Activated B cell treated with CpG ODN at 0.5 μM for 24 hours (primary cell): Measurements from ENCODE around the gene HS3ST1. TPM values are rescaled to one million over a fixed set of nuclear protein-coding genes. Genes with fewer than 3 reads are reported as not detected.
A peak's percentile ranks its signal among the peaks of the same experiment; 100 is the strongest.

Source experiments
- ATAC-seq: fragments of 200-7000 bp; cut with Tn5 transposase; one replicate; pipeline ENCODE4 v1.10.0; 2021; ENCODE audit warnings: low read depth, mild to moderate bottlenecking, moderate library complexity
- CTCF ChIA-PET: fragments of 350-600 bp; sonication (Branson Sonifier 250); formaldehyde crosslinking; loops from one replicate; lab custom pipeline; 2021; ENCODE audit warnings: antibody characterized with exemption; lab: Charles Lee
- POLR2A ChIA-PET: fragments of 350-600 bp; sonication (Branson Sonifier 250); formaldehyde crosslinking; loops from one replicate; lab custom pipeline; 2021; ENCODE audit warnings: antibody characterized with exemption; lab: Charles Lee
- DNase-seq: peaks from one replicate; pipeline ENCODE4 v3.0.0; 2022
- H3K27ac Mint-ChIP-seq: one replicate; pipeline ENCODE4 v1.8.0; 2020; ENCODE audit warnings: mixed read lengths
- H3K27me3 Mint-ChIP-seq: one replicate; pipeline ENCODE4 v1.8.0; 2021; ENCODE audit warnings: mixed read lengths
- H3K36me3 Mint-ChIP-seq: one replicate; pipeline ENCODE4 v1.8.0; 2021; ENCODE audit warnings: low read depth, mixed read lengths
- H3K4me1 Mint-ChIP-seq: one replicate; pipeline ENCODE4 v1.8.0; 2021; ENCODE audit warnings: mixed read lengths
- H3K4me3 Mint-ChIP-seq: one replicate; pipeline ENCODE4 v1.8.0; 2020; ENCODE audit warnings: mild to moderate bottlenecking, mixed read lengths
- H3K9me3 Mint-ChIP-seq: one replicate; pipeline ENCODE4 v1.8.0; 2020; ENCODE audit warnings: mixed read lengths
- intact Hi-C: fragments of 100-400 bp; cut with micrococcal nuclease; formaldehyde crosslinking; loops from one replicate; pipeline ENCODE4 v1.15.1; 2024
- total RNA-seq: library from RNA; stranded (reverse); gene quantifications from 2 replicates; pipeline ENCODE4 v1.2.3, GENCODE V29; 2022
- TF ChIP-seq, protein P1 (sequence below): fragments of 200-600 bp; IDR thresholded peaks from one replicate; pipeline ENCODE4 v1.8.0; 2022; ENCODE audit warnings: antibody characterized with exemption, mild to moderate bottlenecking

The HS3ST1 gene
- total RNA-seq, 1 donor from 2014 or later, result 2.1 TPM

DNA sequence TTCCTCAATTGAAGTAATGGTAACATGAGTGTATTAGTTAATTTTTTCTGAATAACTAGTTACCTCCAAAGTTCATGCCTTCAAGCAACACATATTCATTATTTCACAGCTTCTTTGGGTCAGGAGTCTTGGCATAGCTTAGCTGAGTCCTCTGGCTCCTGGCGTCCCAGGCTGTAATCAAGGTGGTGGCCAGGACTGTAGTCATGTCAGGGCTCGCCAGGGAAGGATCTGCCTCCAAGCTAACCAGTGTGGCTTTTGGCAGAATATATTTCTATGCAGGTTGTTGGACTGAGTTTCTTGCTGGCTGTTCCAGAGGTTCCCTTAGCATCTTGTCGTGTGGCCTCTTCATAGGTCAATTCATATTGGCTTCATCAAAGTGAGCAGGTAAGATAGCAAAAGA is 10.0 kb upstream of the HS3ST1 start:
- Mint-ChIP-seq H3K4me1 (peaks cover 58% of the 10 kb centered on the region), H3K9me3 (no peaks in the 10 kb centered on the region), H3K4me3 (no peak overlapping the region), H3K36me3 (peaks cover 15% of the 10 kb centered on the region), H3K27ac (no peak overlapping the region), H3K27me3 (no peaks in the 10 kb centered on the region)
- no peak for DNase-seq
- CTCF ChIA-PET, result interaction anchor here (1.2 kb wide), 1 partner anchor 9 kb away, joined by 3 read pairs; no protein-coding TSS in a partner anchor
- no peak for ATAC-seq
- intact Hi-C loops, result no loop called here
- TF ChIP-seq, protein P1, sequence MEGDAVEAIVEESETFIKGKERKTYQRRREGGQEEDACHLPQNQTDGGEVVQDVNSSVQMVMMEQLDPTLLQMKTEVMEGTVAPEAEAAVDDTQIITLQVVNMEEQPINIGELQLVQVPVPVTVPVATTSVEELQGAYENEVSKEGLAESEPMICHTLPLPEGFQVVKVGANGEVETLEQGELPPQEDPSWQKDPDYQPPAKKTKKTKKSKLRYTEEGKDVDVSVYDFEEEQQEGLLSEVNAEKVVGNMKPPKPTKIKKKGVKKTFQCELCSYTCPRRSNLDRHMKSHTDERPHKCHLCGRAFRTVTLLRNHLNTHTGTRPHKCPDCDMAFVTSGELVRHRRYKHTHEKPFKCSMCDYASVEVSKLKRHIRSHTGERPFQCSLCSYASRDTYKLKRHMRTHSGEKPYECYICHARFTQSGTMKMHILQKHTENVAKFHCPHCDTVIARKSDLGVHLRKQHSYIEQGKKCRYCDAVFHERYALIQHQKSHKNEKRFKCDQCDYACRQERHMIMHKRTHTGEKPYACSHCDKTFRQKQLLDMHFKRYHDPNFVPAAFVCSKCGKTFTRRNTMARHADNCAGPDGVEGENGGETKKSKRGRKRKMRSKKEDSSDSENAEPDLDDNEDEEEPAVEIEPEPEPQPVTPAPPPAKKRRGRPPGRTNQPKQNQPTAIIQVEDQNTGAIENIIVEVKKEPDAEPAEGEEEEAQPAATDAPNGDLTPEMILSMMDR, result no peak
- POLR2A ChIA-PET, result no interaction called here

DNA sequence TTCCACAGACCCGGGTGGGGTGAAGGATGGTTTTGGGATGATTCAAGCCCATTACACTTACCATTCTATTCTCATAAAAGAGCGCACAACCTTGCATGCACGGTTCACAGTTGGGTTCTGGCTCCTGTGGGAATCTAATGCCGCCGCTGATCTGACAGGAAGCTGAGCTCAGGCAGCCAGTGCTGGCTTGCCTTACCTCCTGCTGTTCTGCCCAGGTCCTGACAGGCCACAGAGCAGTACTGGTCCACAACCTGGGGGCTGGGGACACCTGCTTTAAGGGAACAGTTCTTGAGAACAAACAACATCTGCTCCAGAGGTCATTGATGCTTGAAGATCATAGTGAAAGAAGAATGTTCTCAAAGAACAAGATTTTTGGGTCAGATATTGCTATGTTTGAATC is 8.0 kb upstream of the HS3ST1 start:
- intact Hi-C loops, result loop anchor here (1.0 kb wide), 1 partner anchor 35 kb away; no protein-coding TSS in a partner anchor
- ATAC-seq (peak; percentile 58), DNase-seq (no peak)
- Mint-ChIP-seq H3K36me3 (peaks cover 11% of the 10 kb centered on the region), H3K9me3 (no peaks in the 10 kb centered on the region), H3K27me3 (no peaks in the 10 kb centered on the region), H3K4me3 (peak overlapping the region; percentile 73), H3K4me1 (peaks cover 74% of the 10 kb centered on the region), H3K27ac (peak overlapping the region; percentile 82)
- TF ChIP-seq, protein P1, result no peak
- CTCF ChIA-PET, result interaction anchor here (1.9 to 2.1 kb wide), 2 partner anchors 12 to 33 kb away, joined by 7 to 10 read pairs; no protein-coding TSS in a partner anchor
- POLR2A ChIA-PET, result interaction anchor here (1.3 kb wide), 1 partner anchor 34 kb away, joined by 8 read pairs; no protein-coding TSS in a partner anchor

DNA sequence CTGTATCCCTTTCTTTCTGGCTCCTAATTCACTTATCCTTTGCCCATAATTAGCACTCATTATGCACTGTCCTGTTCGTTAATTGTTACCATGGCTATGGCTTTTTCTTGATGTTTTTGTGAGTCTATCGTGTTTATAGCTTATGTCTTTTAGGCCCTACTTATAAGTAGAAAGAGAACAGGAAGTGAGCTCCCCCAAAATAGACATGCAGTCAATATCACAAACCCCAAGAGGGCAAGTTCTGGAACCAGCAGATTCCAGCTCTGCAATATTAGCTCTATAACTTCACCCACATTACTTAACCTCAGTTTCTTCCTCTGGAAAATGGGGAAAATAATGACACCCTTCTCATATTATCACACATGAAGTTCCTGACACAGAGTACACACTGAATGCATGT is 7.4 kb upstream of the HS3ST1 start:
- ATAC-seq (peak; percentile 57), DNase-seq (no peak)
- intact Hi-C loops, result loop anchor here (1.0 kb wide), 1 partner anchor 35 kb away; no protein-coding TSS in a partner anchor
- peaks cover 77% of the 10 kb centered on the region for H3K4me1 Mint-ChIP-seq
- ChIA-PET POLR2A (interaction anchor here (1.3 to 1.6 kb wide), 2 partner anchors 34 to 979 kb away, joined by 6 to 8 read pairs; partner anchors contain the start of gene ZNF518B), CTCF (interaction anchor here (0.6 to 2.2 kb wide), 6 partner anchors 10 to 854 kb away, joined by 3 to 10 read pairs (median 6); no protein-coding TSS in a partner anchor)
- no peaks in the 10 kb centered on the region for H3K27me3 Mint-ChIP-seq
- H3K4me3 Mint-ChIP-seq, result peak overlapping the region; percentile 73
- peaks cover 11% of the 10 kb centered on the region for H3K36me3 Mint-ChIP-seq
- H3K9me3 Mint-ChIP-seq, result no peaks in the 10 kb centered on the region
- peak overlapping the region; percentile 82 for H3K27ac Mint-ChIP-seq
- TF ChIP-seq, protein P1, result no peak

DNA sequence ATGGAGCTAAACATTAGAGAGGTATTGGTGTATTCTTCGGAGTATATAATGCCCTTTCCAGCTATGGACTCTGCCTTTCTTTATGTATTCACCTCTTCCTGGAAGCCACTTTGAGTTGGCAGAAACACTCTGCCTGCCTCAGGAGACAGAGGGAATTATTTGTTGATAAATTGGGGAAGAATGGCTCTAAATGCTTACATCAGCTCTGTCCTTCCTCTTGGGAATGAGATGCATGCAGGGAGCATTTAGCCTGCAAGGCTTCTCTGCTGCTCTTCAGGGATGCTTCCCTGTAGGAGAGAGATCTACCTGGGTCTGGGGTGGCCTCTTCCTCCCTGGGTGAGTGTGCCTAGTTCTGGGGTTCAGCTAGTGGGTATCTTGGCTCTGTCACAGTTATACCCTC is 6.9 kb upstream of the HS3ST1 start:
- ChIA-PET POLR2A (interaction anchor here (1.3 to 1.6 kb wide), 2 partner anchors 35 to 978 kb away, joined by 6 to 8 read pairs; partner anchors contain the start of gene ZNF518B), CTCF (interaction anchor here (0.6 to 2.2 kb wide), 6 partner anchors 11 to 854 kb away, joined by 3 to 10 read pairs (median 6); no protein-coding TSS in a partner anchor)
- Mint-ChIP-seq H3K4me3 (peak overlapping the region; percentile 73), H3K4me1 (peaks cover 77% of the 10 kb centered on the region), H3K36me3 (peaks cover 11% of the 10 kb centered on the region), H3K27me3 (no peaks in the 10 kb centered on the region), H3K27ac (peak overlapping the region; percentile 82), H3K9me3 (no peaks in the 10 kb centered on the region)
- TF ChIP-seq, protein P1, result no peak
- intact Hi-C loops, result no loop called here
- ATAC-seq, result peak; percentile 14
- no peak for DNase-seq

DNA sequence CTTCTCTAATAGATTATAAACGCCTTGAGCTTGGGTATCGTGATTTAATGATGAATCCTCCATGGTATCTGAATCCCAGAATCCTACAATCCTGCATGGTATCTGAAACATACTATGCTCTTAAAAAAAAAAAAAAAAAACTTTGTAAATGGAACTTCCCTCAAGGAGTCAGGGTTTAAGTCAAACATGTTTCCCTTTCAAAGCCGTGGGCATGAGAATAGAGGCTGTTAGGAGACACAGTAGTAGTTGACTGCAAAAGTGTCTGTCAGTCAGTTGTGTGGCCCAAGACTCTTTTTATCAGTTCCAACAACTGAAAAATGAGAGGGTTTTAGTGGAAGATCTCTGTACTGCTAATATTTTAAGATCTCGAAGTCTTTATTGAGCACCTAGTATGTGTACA is 2.4 kb upstream of the HS3ST1 start:
- ChIA-PET POLR2A (no interaction called here), CTCF (interaction anchor here (1.5 kb wide), 1 partner anchor 849 kb away, joined by 3 read pairs; no protein-coding TSS in a partner anchor)
- peaks cover 2% of the 10 kb centered on the region for H3K27me3 Mint-ChIP-seq
- DNase-seq (no peak), ATAC-seq (no peak)
- H3K4me3 Mint-ChIP-seq, result no peak overlapping the region
- H3K27ac Mint-ChIP-seq, result peak overlapping the region; percentile 25
- H3K4me1 Mint-ChIP-seq, result peaks cover 80% of the 10 kb centered on the region
- no peaks in the 10 kb centered on the region for H3K9me3 Mint-ChIP-seq
- peaks cover 11% of the 10 kb centered on the region for H3K36me3 Mint-ChIP-seq
- TF ChIP-seq, protein P1, result no peak
- intact Hi-C loops, result no loop called here
